Nephron (organoid): Measurements from ENCODE around the gene TNFAIP2.
"Not testable (repeated sequence)": the region's sequence is repeated elsewhere in the genome, so short reads cannot be mapped to it uniquely, and the experiment has no call there.

ENCODE experiments used
- H3K27ac Mint-ChIP-seq, 3 experiments: 2 replicates each; pipeline ENCODE4 v1.8.0; 2020; ENCODE audit warnings: mixed read lengths in 3 of 3, mild to moderate bottlenecking in 2 of 3, moderate library complexity in 1 of 3
- H3K27me3 Mint-ChIP-seq: 2 replicates; pipeline ENCODE4 v1.8.0; 2021; ENCODE audit warnings: low read depth, mild to moderate bottlenecking, moderate library complexity, mixed read lengths
- H3K36me3 Mint-ChIP-seq: 2 replicates; pipeline ENCODE4 v1.8.0; 2020; ENCODE audit warnings: low read depth, mixed read lengths
- H3K4me1 Mint-ChIP-seq: 2 replicates; pipeline ENCODE4 v1.8.0; 2020; ENCODE audit warnings: mixed read lengths
- H3K4me3 Mint-ChIP-seq, 3 experiments: 2 replicates each; pipeline ENCODE4 v1.8.0; 2020; ENCODE audit warnings: mild to moderate bottlenecking in 3 of 3, mixed read lengths in 3 of 3, moderate library complexity in 2 of 3
- H3K9me3 Mint-ChIP-seq: 2 replicates; pipeline ENCODE4 v1.8.0; 2020; ENCODE audit warnings: mixed read lengths
- CTCF ChIP-seq, 3 experiments: fragments of 200-600 bp; sonication (generic); IDR thresholded peaks; one replicate each; pipeline ENCODE4 v1.5.0; 2021; ENCODE audit warnings: antibody characterized with exemption in 3 of 3; ENCODE audit not compliant: unreplicated experiment in 3 of 3

TNFAIP2 gene

GRCh38 chr14:103144085-103144484, 20.8 kb downstream of the TNFAIP2 start:
- no peaks in the 10 kb centered on the region for H3K9me3 Mint-ChIP-seq
- TF ChIP-seq CTCF (IDR thresholded peaks at IDR 0.05; ENCODE audit: unreplicated experiment in 3 of 3): no peak

GRCh38 chr14:103146141-103146709, 23.0 kb downstream of the TNFAIP2 start:
- no peaks in the 10 kb centered on the region for H3K9me3 Mint-ChIP-seq
- no peak overlapping the region for H3K4me3 Mint-ChIP-seq
- H3K27me3 Mint-ChIP-seq: peaks cover 11% of the 10 kb centered on the region
- TF ChIP-seq CTCF (IDR thresholded peaks at IDR 0.05; ENCODE audit: unreplicated experiment in 3 of 3): no peak
- H3K27ac Mint-ChIP-seq: no peak overlapping the region
- H3K36me3 Mint-ChIP-seq: no peaks in the 10 kb centered on the region
- peaks cover 20% of the 10 kb centered on the region for H3K4me1 Mint-ChIP-seq

More at GRCh38 chr14:103144085-103144484, 20.8 kb downstream of the TNFAIP2 start:
- no peaks in the 10 kb centered on the region for H3K36me3 Mint-ChIP-seq
- H3K4me1 Mint-ChIP-seq: peaks cover 35% of the 10 kb centered on the region
- peaks cover 11% of the 10 kb centered on the region for H3K27me3 Mint-ChIP-seq
- no peak overlapping the region for H3K27ac Mint-ChIP-seq
- no peak overlapping the region for H3K4me3 Mint-ChIP-seq

GRCh38 chr14:103149351-103150237, 26.3 kb downstream of the TNFAIP2 start:
- Mint-ChIP-seq H3K9me3 (no peaks in the 10 kb centered on the region), H3K27me3 (peaks cover 11% of the 10 kb centered on the region), H3K36me3 (no peaks in the 10 kb centered on the region), H3K27ac (no peak overlapping the region), H3K4me3 (no peak overlapping the region), H3K4me1 (peaks cover 9% of the 10 kb centered on the region)
- TF ChIP-seq CTCF (IDR thresholded peaks at IDR 0.05; ENCODE audit: unreplicated experiment in 3 of 3): no peak

- no peak overlapping the region for H3K27ac Mint-ChIP-seq
- no peaks in the 10 kb centered on the region for H3K36me3 Mint-ChIP-seq
- no peak overlapping the region for H3K4me3 Mint-ChIP-seq
- no peaks in the 10 kb centered on the region for H3K9me3 Mint-ChIP-seq
- peaks cover 11% of the 10 kb centered on the region for H3K27me3 Mint-ChIP-seq
- TF ChIP-seq CTCF (IDR thresholded peaks at IDR 0.05; ENCODE audit: unreplicated experiment in 3 of 3): no peak
- peaks cover 10% of the 10 kb centered on the region for H3K4me1 Mint-ChIP-seq
Observed at GRCh38 chr14:103151270-103151945, 28.1 kb downstream of the TNFAIP2 start.

GRCh38 chr14:103155010-103155409, 31.7 kb downstream of the TNFAIP2 start:
- Mint-ChIP-seq H3K27ac (no peak overlapping the region), H3K9me3 (no peaks in the 10 kb centered on the region)
- no peak for TF ChIP-seq CTCF (IDR thresholded peaks at IDR 0.05; ENCODE audit: unreplicated experiment in 3 of 3)

GRCh38 chr14:103155416-103155815, 32.2 kb downstream of the TNFAIP2 start:
- Mint-ChIP-seq H3K27me3 (peaks cover 18% of the 10 kb centered on the region), H3K4me1 (peaks cover 14% of the 10 kb centered on the region)
- not testable (repeated sequence) for H3K9me3 Mint-ChIP-seq, H3K36me3 Mint-ChIP-seq, H3K4me3 Mint-ChIP-seq, H3K27ac Mint-ChIP-seq

More at GRCh38 chr14:103155010-103155409, 31.7 kb downstream of the TNFAIP2 start:
- Mint-ChIP-seq H3K4me3 (no peak overlapping the region), H3K36me3 (no peaks in the 10 kb centered on the region), H3K27me3 (peaks cover 18% of the 10 kb centered on the region), H3K4me1 (peaks cover 14% of the 10 kb centered on the region)
